B cell (primary cell): ENCODE measurements around the gene CDC73. TPM values are rescaled to one million over a fixed set of nuclear protein-coding genes. Genes with fewer than 3 reads are reported as not detected.

Source experiments
- ATAC-seq: fragments of 200-7000 bp; cut with Tn5 transposase; one replicate; pipeline ENCODE4 v1.10.0; 2021; ENCODE audit warnings: low read depth, mild to moderate bottlenecking, moderate number of reproducible peaks, moderate library complexity
- CTCF ChIA-PET: fragments of 350-600 bp; sonication (Branson Sonifier 250); formaldehyde crosslinking; loops from one replicate; lab custom pipeline; 2021; ENCODE audit warnings: antibody characterized with exemption, inconsistent platforms; lab: Charles Lee
- POLR2A ChIA-PET: fragments of 350-600 bp; sonication (Branson Sonifier 250); formaldehyde crosslinking; loops from one replicate; lab custom pipeline; 2021; ENCODE audit warnings: antibody characterized with exemption; lab: Charles Lee
- DNase-seq: peaks from one replicate; pipeline ENCODE4 v3.0.0; 2013
- H2AFZ ChIP-seq: 2 replicates; pipeline ENCODE4 v1.6.1; 2012; ENCODE audit warnings: mild to moderate bottlenecking, low read depth, low read length; ENCODE audit not compliant: insufficient read depth, poor library complexity, severe bottlenecking
- H3K27ac ChIP-seq, 2 donors: 1 replicate in 1 of 2; 2 replicates in 1 of 2; pipeline ENCODE4 v1.5.1; 2012 to 2013; ENCODE audit warnings: low read length in 2 of 2, mild to moderate bottlenecking in 2 of 2, moderate library complexity in 1 of 2
- H3K27me3 ChIP-seq, 4 experiments: fragments of 200-600 bp in 1 of 4; sonication (generic) in 1 of 4; replicated peaks in 1 of 4; 1 replicate in 2 of 4; 2 replicates in 2 of 4; pipeline versions ENCODE4 v1.6.1 to v1.7.0; 2013 to 2016; ENCODE audit warnings: low read length in 3 of 4, mild to moderate bottlenecking in 2 of 4, mixed read lengths in 1 of 4, moderate library complexity in 1 of 4; ENCODE audit not compliant: insufficient read depth in 4 of 4, control insufficient read depth in 3 of 4; ENCODE audit errors: control extremely low read depth in 1 of 4
- H3K36me3 ChIP-seq, 2 experiments: replicated peaks in 1 of 2; 1 replicate in 1 of 2; 2 replicates in 1 of 2; pipeline versions ENCODE4 v1.6.1 to v1.7.1; 2013; ENCODE audit warnings: low read length in 1 of 2; ENCODE audit not compliant: insufficient read depth in 2 of 2, control insufficient read depth in 1 of 2; ENCODE audit errors: control extremely low read depth in 1 of 2, extremely low read depth in 1 of 2
- H3K4me1 ChIP-seq, 2 donors: fragments of 200-600 bp in 1 of 2; sonication (generic) in 1 of 2; 1 replicate in 1 of 2; 2 replicates in 1 of 2; pipeline versions ENCODE4 v1.5.1 to v1.6.1; 2013 to 2017; ENCODE audit warnings: low read length in 2 of 2; ENCODE audit not compliant: control insufficient read depth in 2 of 2, insufficient read depth in 2 of 2
- H3K4me2 ChIP-seq: replicated peaks from 2 replicates; pipeline ENCODE3; 2012; ENCODE audit warnings: mild to moderate bottlenecking, low read depth, low read length; ENCODE audit not compliant: poor library complexity, severe bottlenecking
- H3K4me3 ChIP-seq, 5 experiments: fragments of 200-600 bp in 1 of 5; sonication (generic) in 1 of 5; 1 replicate in 3 of 5; 2 replicates in 2 of 5; pipeline versions ENCODE4 v1.5.1 to v1.7.0; 2011 to 2016; ENCODE audit warnings: low read length in 4 of 5, mild to moderate bottlenecking in 4 of 5, low read depth in 2 of 5, control low read depth in 1 of 5, moderate library complexity in 1 of 5; ENCODE audit not compliant: insufficient read depth in 1 of 5; ENCODE audit errors: control extremely low read depth in 1 of 5, extremely low read depth in 1 of 5
- H3K79me2 ChIP-seq: fragments of 200-600 bp; sonication (generic); one replicate; pipeline ENCODE4 v1.6.0; 2016; ENCODE audit warnings: low read length; ENCODE audit not compliant: control insufficient read depth, insufficient read depth
- H3K9ac ChIP-seq: fragments of 200-600 bp; sonication (generic); 2 replicates; pipeline ENCODE4 v1.6.1; 2017; ENCODE audit warnings: mild to moderate bottlenecking, low read length, moderate library complexity
- H3K9me3 ChIP-seq, 3 donors: one replicate each; pipeline versions ENCODE4 v1.6.1 to v1.7.1; 2013; ENCODE audit warnings: low read length in 2 of 3; ENCODE audit not compliant: control insufficient read depth in 2 of 3, insufficient read depth in 1 of 3; ENCODE audit errors: control extremely low read depth in 1 of 3
- H4K20me1 ChIP-seq: 2 replicates; pipeline ENCODE4 v1.6.0; 2012; ENCODE audit warnings: mild to moderate bottlenecking, low read length; ENCODE audit not compliant: insufficient read depth, control insufficient read depth, poor library complexity, severe bottlenecking
- H3K27ac Mint-ChIP-seq: one replicate; pipeline ENCODE4 v1.8.0; 2021; ENCODE audit warnings: mixed read lengths
- H3K27me3 Mint-ChIP-seq: one replicate; pipeline ENCODE4 v1.8.0; 2021; ENCODE audit warnings: mixed read lengths
- H3K4me1 Mint-ChIP-seq: one replicate; pipeline ENCODE4 v1.8.0; 2021; ENCODE audit warnings: mixed read lengths
- H3K4me3 Mint-ChIP-seq: one replicate; pipeline ENCODE4 v1.8.0; 2021; ENCODE audit warnings: mixed read lengths
- H3K9me3 Mint-ChIP-seq: one replicate; pipeline ENCODE4 v1.8.0; 2022; ENCODE audit warnings: mixed read lengths; ENCODE audit not compliant: insufficient read depth
- EZH2 ChIP-seq: IDR thresholded peaks from 2 replicates; pipeline ENCODE4 v1.6.1; 2012; ENCODE audit warnings: borderline replicate concordance, low read depth, mild to moderate bottlenecking, moderate library complexity, low read length; ENCODE audit not compliant: insufficient read depth, poor library complexity, severe bottlenecking
- WGBS: methylation state at CpG from one replicate; pipeline ENCODE4 v1.1.5; 2013; ENCODE audit warnings: missing lambda C conversion rate; ENCODE audit not compliant: insufficient coverage; 5-methylcytosine and 5-hydroxymethylcytosine counted together
- intact Hi-C: fragments of 100-400 bp; cut with micrococcal nuclease; formaldehyde crosslinking; loops from one replicate; pipeline ENCODE4 v1.10.0; 2022
- polyA plus RNA-seq: library from polyadenylated mRNA; depleted of rRNA; stranded (reverse); fragments of >200 nt; gene quantifications from 2 replicates; pipeline ENCODE4 v1.2.3, GENCODE V29; 2012
- total RNA-seq, 2 donors: library from RNA; stranded (reverse); fragments of 120-200 nt in 1 of 2; gene quantifications; 1 replicate in 1 of 2; 2 replicates in 1 of 2; pipeline versions ENCODE4 v1.2.3 to v1.2.4, GENCODE V29; 2013 to 2022
- TF ChIP-seq, protein P1 (sequence below): fragments of 200-600 bp; IDR thresholded peaks from one replicate; pipeline ENCODE4 v1.8.0; 2022; ENCODE audit warnings: antibody characterized with exemption, mild to moderate bottlenecking

Gene CDC73
- total and polyA plus RNA-seq, 2 donors (not counting 1 experiment from before 2014, with no cell fraction given): 6.1 to 71.7 TPM

GRCh38 chr1:193087893-193088292 lies 33.9 kb upstream of the CDC73 start:
- Histone ChIP-seq H4K20me1 (no peaks in the 10 kb centered on the region), H3K79me2 (no peaks in the 10 kb centered on the region), H3K27me3 (no peaks in the 10 kb centered on the region), H3K4me1 (no peaks in the 10 kb centered on the region), H3K4me3 (no peak overlapping the region), H3K9ac (no peak overlapping the region), H2AFZ (no peak overlapping the region), H3K4me2 (no peak overlapping the region), H3K27ac (no peak overlapping the region), H3K36me3 (peaks cover 0 to 22% of the 10 kb centered on the region in 2 experiments), H3K9me3 (no peaks in the 10 kb centered on the region)
- Mint-ChIP-seq H3K27ac (no peak overlapping the region), H3K4me3 (no peak overlapping the region), H3K27me3 (no peaks in the 10 kb centered on the region), H3K4me1 (peaks cover 6% of the 10 kb centered on the region), H3K9me3 (no peaks in the 10 kb centered on the region)
- intact Hi-C loops: no loop called here
- CTCF ChIA-PET: no interaction called here
- DNase-seq (no peak), ATAC-seq (no peak)
- TF ChIP-seq EZH2: no peak
- TF ChIP-seq, protein P1, sequence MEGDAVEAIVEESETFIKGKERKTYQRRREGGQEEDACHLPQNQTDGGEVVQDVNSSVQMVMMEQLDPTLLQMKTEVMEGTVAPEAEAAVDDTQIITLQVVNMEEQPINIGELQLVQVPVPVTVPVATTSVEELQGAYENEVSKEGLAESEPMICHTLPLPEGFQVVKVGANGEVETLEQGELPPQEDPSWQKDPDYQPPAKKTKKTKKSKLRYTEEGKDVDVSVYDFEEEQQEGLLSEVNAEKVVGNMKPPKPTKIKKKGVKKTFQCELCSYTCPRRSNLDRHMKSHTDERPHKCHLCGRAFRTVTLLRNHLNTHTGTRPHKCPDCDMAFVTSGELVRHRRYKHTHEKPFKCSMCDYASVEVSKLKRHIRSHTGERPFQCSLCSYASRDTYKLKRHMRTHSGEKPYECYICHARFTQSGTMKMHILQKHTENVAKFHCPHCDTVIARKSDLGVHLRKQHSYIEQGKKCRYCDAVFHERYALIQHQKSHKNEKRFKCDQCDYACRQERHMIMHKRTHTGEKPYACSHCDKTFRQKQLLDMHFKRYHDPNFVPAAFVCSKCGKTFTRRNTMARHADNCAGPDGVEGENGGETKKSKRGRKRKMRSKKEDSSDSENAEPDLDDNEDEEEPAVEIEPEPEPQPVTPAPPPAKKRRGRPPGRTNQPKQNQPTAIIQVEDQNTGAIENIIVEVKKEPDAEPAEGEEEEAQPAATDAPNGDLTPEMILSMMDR: no peak
- POLR2A ChIA-PET: no interaction called here
- WGBS: 93% methylated on average over 2 of the region's 3 CpGs

GRCh38 chr1:193090865-193091264 lies 31.0 kb upstream of the CDC73 start:
- Histone ChIP-seq H3K9me3 (no peaks in the 10 kb centered on the region), H3K36me3 (peaks cover 0 to 12% of the 10 kb centered on the region in 2 experiments), H3K4me3 (no peak overlapping the region), H3K4me1 (no peaks in the 10 kb centered on the region), H3K79me2 (no peaks in the 10 kb centered on the region), H2AFZ (no peak overlapping the region), H3K27me3 (no peaks in the 10 kb centered on the region), H3K27ac (no peak overlapping the region), H3K9ac (no peak overlapping the region), H3K4me2 (no peak overlapping the region), H4K20me1 (no peaks in the 10 kb centered on the region)
- WGBS: no CpG with 5 or more reads among the region's 1 CpG
- H3K27ac Mint-ChIP-seq: no peak overlapping the region
- intact Hi-C loops: no loop called here
- H3K9me3 Mint-ChIP-seq: no peaks in the 10 kb centered on the region
- DNase-seq (no peak), ATAC-seq (no peak)
- no peaks in the 10 kb centered on the region for H3K4me1 Mint-ChIP-seq
- no peak for TF ChIP-seq EZH2
- TF ChIP-seq, protein P1: no peak
- ChIA-PET POLR2A (no interaction called here), CTCF (no interaction called here)
- no peak overlapping the region for H3K4me3 Mint-ChIP-seq
- no peaks in the 10 kb centered on the region for H3K27me3 Mint-ChIP-seq
